ENCODE data around the gene RELL2. TPM values are rescaled to one million over a fixed set of nuclear protein-coding genes. Genes with fewer than 3 reads are reported as not detected.

The RELL2 gene
- total RNA-seq, 4 donors from 2014 or later, result 0.16 to 1.1 TPM; not detected in 2

GRCh38 chr5:141640051-141640415 is 3.2 kb downstream of the RELL2 start:
- in situ Hi-C loops (cut with MboI; ENCODE audit: low sequenced_read_pairs in 4 of 4) (no loop called here), intact Hi-C loops (cut with DNase I; ENCODE audit: low total_unique reads) (no loop called here)
- TF ChIP-seq POLR2A (IDR thresholded peaks at IDR 0.05) (no peak), CTCF (IDR thresholded peaks at IDR 0.05 in 4 of 5, conservative IDR thresholded peaks at IDR 0.05 in 1 of 5) (no peak)
- DNase-seq (no peak), ATAC-seq (no peak)
- H3K27ac ChIP-seq, result no peak overlapping the region
- no peaks in the 10 kb centered on the region for H3K9me3 ChIP-seq
- no peaks in the 10 kb centered on the region for H3K36me3 ChIP-seq
- H3K4me1 ChIP-seq, result peaks cover 15 to 20% of the 10 kb centered on the region in 2 donors
- no peak overlapping the region for H3K4me3 ChIP-seq
- peaks cover 5 to 16% (median 12%) of the 10 kb centered on the region in 3 donors for H3K27me3 ChIP-seq

GRCh38 chr5:141640698-141641097 is 3.9 kb downstream of the RELL2 start:
- DNase-seq (no peak), ATAC-seq (no peak)
- Histone ChIP-seq H3K27ac (no peak overlapping the region), H3K36me3 (no peaks in the 10 kb centered on the region), H3K4me1 (peaks cover 10 to 14% of the 10 kb centered on the region in 2 donors), H3K9me3 (no peaks in the 10 kb centered on the region), H3K27me3 (peaks cover 5 to 16% (median 12%) of the 10 kb centered on the region in 3 donors), H3K4me3 (no peak overlapping the region)
- TF ChIP-seq CTCF (IDR thresholded peaks at IDR 0.05 in 4 of 5, conservative IDR thresholded peaks at IDR 0.05 in 1 of 5), result no peak
- no peak for TF ChIP-seq POLR2A (IDR thresholded peaks at IDR 0.05)
- in situ Hi-C loops (cut with MboI; ENCODE audit: low sequenced_read_pairs in 4 of 4), result no loop called here
- intact Hi-C loops (cut with DNase I; ENCODE audit: low total_unique reads), result no loop called here

- DNase-seq, result no peak
- Histone ChIP-seq H3K4me3 (no peak overlapping the region), H3K9me3 (no peaks in the 10 kb centered on the region), H3K27ac (no peak overlapping the region), H3K4me1 (peaks cover 5 to 10% of the 10 kb centered on the region in 2 donors), H3K27me3 (peaks cover 5 to 16% (median 12%) of the 10 kb centered on the region in 3 donors), H3K36me3 (no peaks in the 10 kb centered on the region)
- intact Hi-C loops (cut with DNase I; ENCODE audit: low total_unique reads) (no loop called here), in situ Hi-C loops (cut with MboI; ENCODE audit: low sequenced_read_pairs in 4 of 4) (no loop called here)
- no peak for ATAC-seq
- no peak for TF ChIP-seq POLR2A (IDR thresholded peaks at IDR 0.05)
- no peak for TF ChIP-seq CTCF (IDR thresholded peaks at IDR 0.05 in 4 of 5, conservative IDR thresholded peaks at IDR 0.05 in 1 of 5)
Observed at GRCh38 chr5:141641634-141642267, 5.0 kb downstream of the RELL2 start.

GRCh38 chr5:141646026-141646425 is 9.2 kb downstream of the RELL2 start:
- no peaks in the 10 kb centered on the region for H3K27me3 ChIP-seq
- no peak overlapping the region for H3K27ac ChIP-seq
- no peaks in the 10 kb centered on the region for H3K36me3 ChIP-seq
- peaks cover 0 to 5% of the 10 kb centered on the region in 2 donors for H3K4me1 ChIP-seq
- peak in 1 of 2 donors; percentile 22 for ATAC-seq
- no peak overlapping the region for H3K4me3 ChIP-seq
- DNase-seq, result no peak
- no peak for TF ChIP-seq POLR2A (IDR thresholded peaks at IDR 0.05)
- no peak for TF ChIP-seq CTCF (IDR thresholded peaks at IDR 0.05 in 4 of 5, conservative IDR thresholded peaks at IDR 0.05 in 1 of 5)
- H3K9me3 ChIP-seq, result no peaks in the 10 kb centered on the region
- intact Hi-C loops (cut with DNase I; ENCODE audit: low total_unique reads), result no loop called here
- in situ Hi-C loops (cut with MboI; ENCODE audit: low sequenced_read_pairs in 4 of 4), result no loop called here

- DNase-seq (no peak), ATAC-seq (no peak)
- in situ Hi-C loops (cut with MboI; ENCODE audit: low sequenced_read_pairs in 4 of 4), result no loop called here
- Histone ChIP-seq H3K27ac (no peak overlapping the region), H3K27me3 (no peaks in the 10 kb centered on the region), H3K9me3 (no peaks in the 10 kb centered on the region), H3K4me3 (no peak overlapping the region), H3K36me3 (no peaks in the 10 kb centered on the region), H3K4me1 (peaks cover 0 to 5% of the 10 kb centered on the region in 2 donors)
- intact Hi-C loops (cut with DNase I; ENCODE audit: low total_unique reads), result no loop called here
- TF ChIP-seq CTCF (IDR thresholded peaks at IDR 0.05 in 4 of 5, conservative IDR thresholded peaks at IDR 0.05 in 1 of 5) (no peak), POLR2A (IDR thresholded peaks at IDR 0.05) (no peak)
Observed at GRCh38 chr5:141647242-141647641, 10.4 kb downstream of the RELL2 start.
